ENCODE measurements around the gene DLEC1.

The DLEC1 gene

DNA sequence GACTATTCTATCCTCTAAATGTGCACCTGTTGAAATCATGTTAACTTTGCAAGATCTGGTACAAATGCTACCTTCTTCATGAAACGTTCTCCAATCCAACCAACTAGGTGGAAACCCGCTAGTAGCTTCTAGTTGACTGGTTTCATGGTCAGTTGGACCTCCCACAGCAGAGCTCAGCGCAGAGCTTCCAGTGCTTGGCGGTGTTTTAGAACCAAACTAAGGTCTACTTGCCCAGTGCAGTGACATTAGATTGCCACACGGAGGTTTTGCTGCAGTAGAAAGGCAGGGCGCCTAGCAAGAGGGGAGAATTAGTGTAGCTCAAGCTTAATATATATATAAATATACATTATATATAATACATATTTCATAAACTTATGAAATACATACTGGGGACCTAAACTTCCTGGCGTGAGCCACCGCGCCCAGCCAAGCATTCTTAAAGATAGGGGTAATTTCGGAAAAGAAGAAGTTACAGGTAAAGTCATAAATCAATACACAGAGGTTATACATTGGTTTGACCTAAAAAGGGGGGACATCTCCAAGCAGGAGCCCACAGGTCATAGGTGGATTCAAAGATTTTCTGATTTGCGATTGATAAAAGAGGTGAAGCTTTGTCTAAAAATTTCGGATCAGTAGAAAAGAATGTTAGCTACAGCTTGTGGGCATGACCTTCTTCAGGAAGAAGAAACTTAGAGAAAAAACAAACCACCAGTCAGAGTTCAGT lies 124.3 kb downstream of the DLEC1 start:
- peak in 1 of 5 experiments; percentile 72 for DNase-seq

DNA sequence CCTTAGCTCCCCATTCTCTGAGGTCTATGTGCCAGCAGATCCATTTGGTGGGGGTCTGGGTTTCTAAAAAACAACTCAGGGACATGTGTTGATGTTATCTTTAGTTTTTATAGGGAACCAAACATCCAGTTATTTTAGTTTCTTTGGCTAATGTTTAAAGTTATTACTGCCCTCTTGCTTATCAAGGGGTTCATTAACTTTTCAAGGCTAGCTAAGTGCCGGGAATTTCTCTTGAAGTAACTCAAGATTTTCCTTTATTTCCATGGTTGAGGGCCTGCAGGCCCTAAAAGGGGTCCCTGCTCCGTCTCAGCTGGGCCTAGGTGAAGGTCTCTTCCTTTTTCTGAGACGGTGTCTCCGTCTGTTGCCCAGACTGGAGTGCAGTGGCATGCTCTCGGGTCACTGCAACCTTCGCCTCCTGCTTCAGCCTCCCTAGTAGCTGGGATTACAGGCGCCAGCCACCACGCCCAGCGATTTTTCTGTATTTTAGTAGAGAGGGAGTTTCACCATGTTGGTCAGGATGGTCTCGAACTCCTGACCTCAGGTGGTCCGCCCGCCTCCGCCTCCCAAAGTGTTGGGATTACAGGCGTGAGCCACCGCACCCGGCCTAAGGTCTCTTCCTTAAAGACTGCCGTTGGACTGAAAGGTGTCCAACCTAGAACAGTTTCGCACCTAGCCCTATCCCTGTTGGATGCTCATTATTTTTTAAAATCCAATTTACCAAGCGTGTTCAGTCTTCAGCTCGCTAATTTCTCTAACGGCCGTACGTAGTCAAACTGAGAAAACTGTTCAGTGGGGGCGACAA lies 125.0 kb downstream of the DLEC1 start:
- DNase-seq: no peak

DNA sequence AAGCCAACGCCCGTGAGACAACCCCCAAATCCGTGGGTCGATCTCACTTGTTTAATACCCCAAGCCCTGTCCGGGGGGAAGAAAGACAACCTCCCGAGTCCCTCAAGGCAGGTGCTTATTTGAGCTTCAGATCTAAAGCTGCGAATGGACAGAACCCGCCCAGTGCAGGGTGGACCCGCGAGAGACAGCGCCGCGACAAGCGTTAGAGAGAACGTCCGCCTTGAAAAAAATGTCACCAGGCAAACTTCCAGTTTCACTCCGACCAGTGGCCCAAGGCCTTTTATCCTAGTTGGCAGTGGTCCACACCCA lies 125.6 kb downstream of the DLEC1 start:
- no peak for DNase-seq

DNA sequence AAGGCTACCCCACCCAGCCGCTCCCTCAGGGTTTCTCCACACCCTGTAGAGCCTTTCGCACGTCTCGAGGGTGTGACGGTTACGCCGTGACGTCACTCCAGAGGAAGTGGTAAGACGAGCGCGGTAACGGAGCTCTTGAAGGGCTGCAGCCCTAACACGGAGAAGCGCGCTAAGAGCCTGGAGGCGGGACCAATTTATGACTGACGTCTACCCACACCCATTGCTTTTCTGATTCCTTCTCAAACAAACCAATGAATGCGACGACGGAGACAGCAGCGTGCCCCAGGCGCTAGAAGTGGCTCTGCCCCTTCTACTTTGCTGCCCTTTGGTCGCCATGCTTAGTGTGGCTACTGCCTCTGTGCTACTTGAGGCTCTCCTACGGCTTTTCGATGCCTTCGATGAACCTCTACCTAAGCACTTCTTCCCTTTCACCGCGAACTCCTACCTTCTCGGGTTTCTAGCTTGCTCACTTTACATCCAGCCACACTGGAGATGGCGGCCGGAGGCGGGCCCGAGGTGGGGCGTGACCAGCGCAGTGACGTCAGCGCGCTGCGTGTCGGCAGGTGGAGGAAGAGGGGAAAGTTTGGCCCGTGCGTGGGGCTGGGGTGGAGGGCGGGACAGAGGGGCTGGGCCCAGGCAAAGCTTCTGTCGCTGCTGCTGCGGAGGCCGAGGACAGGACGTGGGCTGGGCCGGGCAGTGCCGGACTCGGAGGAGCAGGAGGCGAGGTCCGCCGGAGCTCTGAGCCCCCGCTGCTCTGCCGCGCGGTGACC lies 126.1 kb downstream of the DLEC1 start, which contains the start of gene OXSR1:
Gene OXSR1 (plus strand): TSS at position 586 of the 770 bp plus-strand sequence. CDS start 340 bp downstream, outside the sequence.
- peak; percentile 86 to 100 (median 93) for DNase-seq

DNA sequence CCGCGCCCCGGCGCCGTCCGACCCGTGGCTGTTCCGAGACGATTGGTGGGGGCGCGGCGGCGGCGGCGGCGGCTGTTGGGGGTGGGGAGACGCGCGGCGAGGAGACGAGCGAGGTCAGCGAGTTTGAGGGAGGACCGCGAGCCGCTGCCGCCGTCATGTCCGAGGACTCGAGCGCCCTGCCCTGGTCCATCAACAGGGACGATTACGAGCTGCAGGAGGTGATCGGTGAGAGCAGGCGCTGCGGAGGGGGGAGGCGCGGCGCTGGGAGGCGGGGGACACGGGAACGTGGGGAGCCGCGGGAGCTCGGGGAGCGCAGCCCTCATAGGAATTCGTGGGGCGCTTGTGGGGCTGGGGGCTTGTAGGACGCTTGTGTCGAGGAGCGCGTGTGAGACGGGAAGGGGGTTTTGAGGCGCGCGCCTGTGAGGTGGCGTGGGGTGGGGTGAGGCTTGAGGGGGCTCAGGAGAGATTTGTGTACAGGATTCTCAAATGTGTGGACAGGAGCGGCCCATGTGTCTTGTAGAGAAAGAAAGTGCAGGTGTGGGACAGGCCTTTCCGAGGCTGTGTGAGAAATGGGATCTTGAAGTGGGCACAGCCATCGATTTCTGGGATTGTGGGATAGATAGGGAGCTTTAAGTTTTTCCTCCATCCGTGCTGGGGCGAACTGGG lies 126.8 kb downstream of the DLEC1 start:
- peak in 1 of 5 experiments; percentile 12 for DNase-seq

DNA sequence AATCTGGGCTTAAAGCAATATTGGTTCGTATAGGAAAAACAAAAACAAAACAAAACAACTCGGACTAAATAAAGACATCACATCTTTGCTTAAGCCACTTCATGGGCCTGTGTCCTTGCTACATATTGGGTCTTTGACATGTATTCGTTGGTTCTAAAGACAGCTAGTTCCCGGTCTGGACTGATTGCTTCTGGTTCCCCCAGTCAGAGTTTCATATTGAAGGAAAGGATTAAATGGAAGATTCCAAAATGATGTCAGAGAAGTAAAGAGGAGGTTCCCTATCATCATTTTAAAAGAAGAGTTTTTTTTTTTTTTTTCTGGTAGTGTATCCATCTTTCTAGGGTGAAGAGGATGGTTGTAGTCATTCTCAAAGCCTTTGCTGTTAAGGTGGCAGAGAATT lies 128.6 kb downstream of the DLEC1 start:
- no peak for DNase-seq

DNA sequence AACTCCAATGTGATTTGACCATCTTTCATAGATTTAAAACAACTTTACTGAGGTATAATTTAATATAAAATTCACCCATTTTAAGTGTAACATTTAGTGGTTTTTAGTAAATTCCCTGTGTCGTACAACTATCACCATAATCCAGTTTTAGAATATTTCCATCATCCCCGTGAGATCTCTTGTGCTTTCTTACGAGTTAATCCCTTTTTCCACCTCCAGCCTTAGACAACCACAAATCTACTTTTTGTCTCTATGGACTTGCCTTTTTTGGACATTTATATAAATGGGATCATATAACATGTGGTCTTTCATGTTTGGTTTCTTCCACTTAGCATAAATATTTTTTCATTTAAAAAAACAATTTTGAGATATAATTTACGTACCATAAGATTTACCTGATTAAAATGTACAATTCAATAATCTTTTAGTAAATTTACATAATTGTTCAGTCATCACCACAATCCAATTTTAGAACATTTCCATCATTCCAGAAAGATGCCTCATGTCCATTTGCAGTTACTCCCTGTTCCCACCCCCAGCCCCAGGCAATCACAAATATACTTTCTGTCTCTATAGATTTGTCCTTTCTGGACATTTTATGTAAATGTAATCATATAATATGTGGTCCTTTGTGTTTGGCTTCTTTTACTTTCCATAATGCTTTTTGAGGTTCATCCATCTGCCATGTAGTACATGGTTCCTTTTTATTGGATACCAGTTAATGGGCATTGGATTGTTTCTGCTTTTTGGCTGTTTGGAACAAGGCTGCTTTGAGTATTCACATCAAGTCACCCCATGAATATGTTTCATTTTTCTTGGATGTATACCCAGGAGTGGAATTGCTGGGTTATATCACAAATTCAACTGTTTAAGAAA lies 129.4 kb downstream of the DLEC1 start:
- no peak for DNase-seq

DNA sequence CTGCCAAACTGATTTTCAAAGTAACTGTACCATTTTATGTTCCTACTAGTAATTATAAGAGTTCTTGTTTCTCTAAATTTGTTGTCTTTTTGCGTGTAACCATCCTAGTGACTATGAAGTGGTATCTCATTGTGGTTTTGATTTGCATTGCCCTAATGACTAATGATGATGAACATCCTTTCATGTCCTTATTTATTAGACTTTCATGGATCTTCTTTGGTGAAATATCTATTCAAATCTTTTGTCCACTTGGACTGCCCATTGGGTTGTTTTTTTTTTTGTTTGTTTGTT lies 130.0 kb downstream of the DLEC1 start:
- DNase-seq: peak in 1 of 5 experiments; percentile 67

DNA sequence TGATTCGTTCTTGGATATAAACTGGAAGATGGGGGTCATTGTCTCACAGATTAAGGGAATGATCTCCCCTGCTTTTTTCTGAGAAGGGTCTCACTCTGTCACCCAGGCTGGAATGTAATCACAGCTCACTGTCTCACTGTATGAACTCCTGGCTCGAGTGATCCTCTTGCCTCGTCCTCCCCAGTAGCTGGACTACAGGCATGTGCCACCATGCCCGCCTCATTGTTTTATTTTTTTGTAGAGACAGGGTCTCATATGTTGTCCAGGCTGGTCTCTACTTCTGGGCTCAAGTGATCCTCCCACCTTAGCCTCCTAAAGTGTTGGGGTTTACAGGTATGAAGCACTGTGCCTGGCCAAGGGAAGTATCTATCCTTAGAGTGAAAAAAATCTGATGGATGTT lies 131.7 kb downstream of the DLEC1 start:
- DNase-seq: no peak

DNA sequence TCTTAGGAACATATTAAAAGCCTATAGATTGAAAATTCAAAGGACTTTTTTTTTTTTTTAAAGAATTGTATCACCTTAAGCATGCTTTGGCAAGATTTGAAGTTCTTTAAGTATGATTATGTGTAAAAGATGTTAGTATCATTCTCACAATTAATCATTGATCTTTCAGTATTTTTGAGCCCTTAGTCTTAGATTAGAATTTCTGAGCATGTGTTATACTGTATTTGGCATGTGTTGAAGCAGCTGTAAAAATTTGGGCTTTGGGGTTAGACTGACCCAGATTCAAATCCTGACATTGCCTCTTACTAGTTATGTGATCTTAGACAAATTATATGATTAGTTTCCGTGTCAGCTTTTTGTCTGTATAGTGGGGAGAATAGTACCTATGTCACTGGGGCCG lies 132.6 kb downstream of the DLEC1 start:
- no peak for DNase-seq
